Measurements from ENCODE around the gene BAD.

Gene BAD

DNA sequence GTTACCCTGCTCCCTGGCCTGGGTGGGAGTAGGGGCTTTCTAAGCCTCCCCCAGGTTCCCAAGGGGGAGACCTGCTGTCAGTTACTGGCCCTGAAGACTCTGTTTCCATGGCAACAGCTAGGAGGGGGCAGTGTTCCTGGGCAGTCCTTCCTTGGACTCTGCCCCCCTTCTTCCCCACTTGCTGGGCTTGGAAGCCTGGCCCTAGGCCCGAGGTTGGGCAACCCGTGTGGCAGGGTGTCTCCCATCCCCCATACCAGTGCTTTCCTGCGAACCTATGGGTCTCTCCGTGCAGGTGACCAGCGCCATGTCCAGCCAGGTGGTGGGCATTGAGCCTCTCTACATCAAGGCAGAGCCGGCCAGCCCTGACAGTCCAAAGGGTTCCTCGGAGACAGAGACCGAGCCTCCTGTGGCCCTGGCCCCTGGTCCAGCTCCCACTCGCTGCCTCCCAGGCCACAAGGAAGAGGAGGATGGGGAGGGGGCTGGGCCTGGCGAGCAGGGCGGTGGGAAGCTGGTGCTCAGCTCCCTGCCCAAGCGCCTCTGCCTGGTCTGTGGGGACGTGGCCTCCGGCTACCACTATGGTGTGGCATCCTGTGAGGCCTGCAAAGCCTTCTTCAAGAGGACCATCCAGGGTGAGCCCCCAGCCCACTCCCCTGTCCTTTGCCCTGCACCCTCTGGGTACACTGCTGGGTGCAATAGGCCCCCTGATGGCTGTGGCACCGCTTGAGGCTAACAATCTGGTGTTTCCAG is 22.6 kb upstream of the BAD start:
- H3K4me3 ChIP-seq (ENCODE audit: low read length) = peak overlapping the region; percentile 88
- no peak for TF ChIP-seq ZNF274 (IDR thresholded peaks at IDR 0.05; ENCODE audit: low read depth, low read length)

DNA sequence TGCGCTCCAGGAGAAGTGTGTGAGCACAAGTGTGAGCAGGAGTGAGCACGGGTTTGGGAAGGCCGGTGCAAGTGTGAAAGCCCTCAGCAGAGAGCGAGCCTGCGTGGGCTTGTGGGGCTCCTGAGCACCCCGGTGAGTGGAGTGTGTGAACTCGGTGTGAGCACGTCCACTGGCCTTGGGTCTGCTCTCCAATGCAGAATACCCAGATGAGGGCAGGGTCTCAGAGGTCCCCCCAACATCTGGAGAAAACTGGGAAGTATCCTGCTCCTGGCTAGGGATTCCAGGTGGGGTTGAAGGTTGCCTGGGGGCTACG is 22.1 kb upstream of the BAD start:
- H3K4me3 ChIP-seq (ENCODE audit: low read length) = peak overlapping the region; percentile 88
- no peak for TF ChIP-seq ZNF274 (IDR thresholded peaks at IDR 0.05; ENCODE audit: low read depth, low read length)

DNA sequence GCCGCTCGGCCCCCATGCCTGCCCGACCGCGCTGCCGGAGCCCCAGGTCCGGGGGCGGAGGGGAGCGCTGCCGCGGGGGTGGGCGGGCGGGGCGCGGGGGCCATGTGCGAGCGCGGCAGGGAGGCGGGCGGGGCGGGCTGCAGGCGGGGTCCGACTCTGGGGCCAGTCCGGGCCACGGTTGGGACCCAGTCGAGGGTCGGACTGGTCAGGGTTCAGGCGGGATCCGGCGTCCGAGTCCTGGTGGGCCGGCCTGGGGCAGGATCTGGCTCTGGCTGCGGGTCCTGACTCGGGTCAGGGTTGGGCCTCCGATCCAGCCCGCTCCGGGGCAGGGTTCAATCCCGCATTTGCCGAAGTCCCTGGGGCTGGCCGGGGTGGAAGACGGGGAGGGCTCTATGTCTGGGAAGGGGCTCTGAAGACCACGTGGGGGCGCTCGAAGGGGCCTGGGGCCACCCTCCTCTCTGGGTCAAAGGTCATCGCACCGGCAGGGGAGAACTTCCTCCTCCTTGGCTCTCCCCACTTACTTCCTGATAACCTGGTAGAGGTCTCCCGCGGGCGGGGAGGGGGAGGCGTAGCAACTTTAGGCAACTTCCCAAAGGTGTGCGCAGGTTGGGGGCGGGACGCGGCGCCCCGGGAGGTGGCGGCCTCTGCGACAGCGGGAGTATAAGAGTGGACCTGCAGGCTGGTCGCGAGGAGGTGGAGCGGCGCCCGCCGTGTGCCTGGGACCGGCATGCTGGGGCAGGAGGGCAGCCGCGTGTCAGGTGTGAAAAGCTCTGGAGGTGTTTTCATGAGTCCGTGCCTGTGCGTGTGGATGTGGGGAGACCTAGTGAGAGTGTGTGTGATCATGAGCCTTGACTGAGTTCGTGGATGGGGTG is 21.5 kb upstream of the BAD start:
- H3K4me3 ChIP-seq (ENCODE audit: low read length) = peak overlapping the region; percentile 88
- no peak for TF ChIP-seq ZNF274 (IDR thresholded peaks at IDR 0.05; ENCODE audit: low read depth, low read length)

DNA sequence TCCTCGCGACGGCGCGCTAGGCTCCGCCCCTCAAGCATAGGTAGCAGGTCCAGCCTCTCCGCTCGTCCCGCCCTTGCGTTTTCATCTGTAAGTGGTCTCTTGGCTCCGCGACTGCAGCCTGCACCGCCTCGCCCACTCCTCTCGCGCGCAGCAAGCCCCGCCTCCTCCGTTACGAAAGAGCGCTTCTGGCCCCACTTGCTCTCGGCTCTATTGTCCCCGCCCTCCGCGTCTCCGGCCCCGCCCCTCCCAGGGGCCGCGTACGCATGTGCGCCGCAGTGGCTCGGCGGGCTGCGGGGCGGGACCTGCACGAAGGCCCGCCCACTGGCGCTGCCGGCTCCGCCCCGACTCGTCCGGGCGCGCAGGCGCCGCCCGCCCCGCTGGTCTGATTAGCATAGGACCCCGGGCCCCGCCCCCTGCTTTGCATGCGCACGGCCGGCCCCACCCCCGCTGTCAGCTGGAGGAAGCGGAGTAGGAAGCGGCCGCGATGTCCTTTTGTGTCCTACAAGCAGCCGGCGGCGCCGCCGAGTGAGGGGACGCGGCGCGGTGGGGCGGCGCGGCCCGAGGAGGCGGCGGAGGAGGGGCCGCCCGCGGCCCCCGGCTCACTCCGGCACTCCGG is 20.7 kb upstream of the BAD start, which contains the start of gene ESRRA:
Gene ESRRA (plus strand): TSS at position 450 of the 616 bp plus-strand sequence. CDS start 1,656 bp downstream, outside the sequence.
- TF ChIP-seq ZNF274 (IDR thresholded peaks at IDR 0.05; ENCODE audit: low read depth, low read length) = no peak
- peak within 1 kb of the TSS; percentile 88 for H3K4me3 ChIP-seq (ENCODE audit: low read length)

DNA sequence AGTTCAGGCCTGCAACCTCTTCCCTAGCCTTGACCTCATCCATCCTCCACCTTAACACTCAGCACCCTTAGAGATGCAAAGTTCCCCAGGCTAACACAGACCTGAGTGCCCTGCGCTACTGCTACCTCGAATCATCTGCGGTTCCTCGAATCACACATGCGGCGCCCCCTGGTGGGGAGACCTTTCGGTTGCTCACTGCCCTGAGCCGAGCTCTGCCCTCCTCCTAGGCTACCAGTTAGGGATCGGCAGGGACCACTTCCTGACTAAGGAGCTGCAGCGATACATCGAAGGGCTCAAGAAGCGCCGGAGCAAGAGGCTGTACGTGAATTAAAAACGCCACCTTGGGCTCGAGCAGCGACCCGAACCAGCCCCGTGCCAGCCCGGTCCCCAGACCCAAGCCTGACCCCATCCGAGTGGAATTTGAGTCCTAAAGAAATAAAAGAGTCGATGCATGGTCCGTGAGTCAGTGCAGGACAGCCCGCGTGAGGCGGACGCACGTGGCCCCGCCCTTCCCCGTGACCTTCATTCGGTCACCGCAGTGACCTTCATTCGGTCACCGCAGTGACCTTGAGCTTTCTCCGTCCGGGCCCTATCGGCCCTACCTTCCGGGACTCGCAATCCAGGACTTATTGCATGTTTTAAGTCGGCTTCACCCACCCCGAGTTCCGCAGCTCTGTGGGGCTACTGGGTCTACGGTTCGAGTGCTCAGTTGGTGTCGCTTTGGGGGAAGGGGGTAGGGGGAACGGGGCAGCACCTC is 20.0 kb upstream of the BAD start:
- peak overlapping the region; percentile 79 for H3K4me3 ChIP-seq (ENCODE audit: low read length)
- TF ChIP-seq ZNF274 (IDR thresholded peaks at IDR 0.05; ENCODE audit: low read depth, low read length) = no peak

DNA sequence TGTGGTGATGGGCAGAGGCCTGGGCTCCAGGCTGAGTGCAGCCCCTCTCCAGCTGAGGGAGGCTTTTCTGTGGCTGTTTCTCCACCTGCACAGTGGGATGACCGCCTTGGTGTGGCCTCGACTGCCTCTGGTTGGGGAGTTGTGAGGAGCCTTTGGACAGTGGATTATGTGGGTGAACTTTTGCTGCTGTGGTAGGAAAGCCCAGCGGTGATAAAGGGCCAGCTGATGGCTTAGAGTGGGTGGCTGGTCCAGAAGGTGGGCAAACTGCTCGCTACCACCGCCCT is 19.5 kb upstream of the BAD start:
- no peak for TF ChIP-seq ZNF274 (IDR thresholded peaks at IDR 0.05; ENCODE audit: low read depth, low read length)
- peak overlapping the region; percentile 79; the same call in 1 of the 2 replicates for H3K4me3 ChIP-seq (ENCODE audit: low read length)

DNA sequence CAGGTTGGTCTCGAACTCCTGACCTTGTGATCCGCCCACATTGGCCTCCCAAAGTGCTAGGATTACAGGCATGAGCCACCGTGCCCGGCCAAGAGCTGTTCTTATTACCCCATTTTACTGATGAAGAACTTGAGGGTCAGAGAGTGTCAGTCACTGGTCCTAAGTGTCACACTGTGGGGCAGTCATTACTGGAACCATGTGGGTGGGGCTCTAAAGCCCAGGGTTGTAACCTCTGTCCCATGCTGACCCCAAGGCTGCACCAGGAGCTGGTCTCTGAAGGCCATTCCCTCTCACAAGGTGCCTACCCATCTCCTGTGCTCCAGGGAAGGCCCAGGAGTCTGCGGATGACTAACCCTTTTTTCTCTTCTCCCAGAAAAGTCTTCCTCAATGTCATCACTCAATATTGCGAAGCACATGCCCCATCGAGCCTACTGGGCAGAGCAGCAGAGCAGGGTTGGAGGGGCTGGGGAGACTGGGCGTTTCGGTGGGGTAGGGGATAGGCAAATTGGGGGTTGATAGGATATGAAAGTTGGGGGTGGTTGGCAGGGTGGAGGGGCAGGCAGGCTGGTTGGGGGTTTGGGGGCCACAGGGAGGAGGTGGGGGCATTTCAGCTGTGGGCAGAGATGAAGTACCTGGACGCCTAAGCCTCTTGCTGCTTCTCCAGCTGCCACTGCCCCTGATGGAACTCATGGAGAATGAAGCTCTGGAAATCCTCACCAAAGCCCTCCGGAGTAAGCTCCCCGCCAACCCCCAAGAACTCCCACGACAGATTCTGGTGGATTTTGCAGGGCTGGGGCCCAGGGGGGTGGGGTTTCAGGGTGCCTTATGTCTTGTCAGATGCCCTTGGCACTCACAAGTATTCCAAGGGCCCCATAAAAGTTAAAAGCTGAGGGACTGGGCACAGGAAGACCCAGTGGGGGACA is 18.9 kb upstream of the BAD start:
- peak overlapping the region; percentile 79; the same call in 1 of the 2 replicates for H3K4me3 ChIP-seq (ENCODE audit: low read length)
- TF ChIP-seq ZNF274 (IDR thresholded peaks at IDR 0.05; ENCODE audit: low read depth, low read length) = no peak

DNA sequence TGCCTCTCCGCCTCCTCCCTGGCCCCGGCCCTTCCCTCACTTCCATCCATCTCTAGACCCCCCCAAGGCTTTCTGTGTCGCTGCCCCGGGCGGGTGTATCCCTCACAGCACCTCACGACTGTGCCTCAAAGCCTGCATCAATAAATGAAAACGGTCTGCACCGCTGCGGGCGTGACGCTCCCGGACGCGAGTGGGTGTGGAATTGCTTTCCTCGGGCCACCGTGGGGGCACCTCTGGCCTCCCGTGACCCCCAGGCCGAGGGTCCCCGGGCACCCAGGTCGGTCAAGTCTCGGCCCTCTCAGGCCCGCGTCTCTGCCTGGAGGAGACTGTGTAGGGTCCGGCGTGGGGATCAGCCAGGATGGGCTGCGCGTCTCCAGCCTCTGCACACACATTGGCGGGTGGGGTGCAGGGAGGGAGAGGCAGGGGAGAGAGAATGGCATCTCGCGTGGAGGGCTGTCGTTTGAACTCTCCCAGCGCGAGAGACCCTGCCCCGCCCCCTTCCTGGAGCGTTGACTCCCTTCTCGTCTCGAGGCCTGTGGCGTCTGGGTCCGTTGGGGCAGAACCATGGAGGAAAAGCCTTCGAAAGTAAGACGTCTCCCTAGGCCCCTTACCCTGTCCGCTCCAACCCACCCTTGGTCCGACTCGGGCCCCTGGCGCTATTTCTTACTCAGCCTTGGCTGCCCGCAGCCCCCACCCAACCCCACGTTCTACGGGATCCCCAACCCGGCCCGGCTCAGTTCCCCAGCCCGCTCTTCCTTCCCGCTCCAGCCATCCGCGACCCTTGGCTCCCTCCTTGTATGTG is 15.6 kb upstream of the BAD start, which contains the start of gene CATSPERZ:
Gene CATSPERZ (plus strand): TSS at position 512 of the 802 bp plus-strand sequence. CDS start 53 bp downstream, at position 565.
- H3K4me3 ChIP-seq (ENCODE audit: low read length) = no peak within 1 kb of the TSS; the same call in 1 of the 2 replicates

DNA sequence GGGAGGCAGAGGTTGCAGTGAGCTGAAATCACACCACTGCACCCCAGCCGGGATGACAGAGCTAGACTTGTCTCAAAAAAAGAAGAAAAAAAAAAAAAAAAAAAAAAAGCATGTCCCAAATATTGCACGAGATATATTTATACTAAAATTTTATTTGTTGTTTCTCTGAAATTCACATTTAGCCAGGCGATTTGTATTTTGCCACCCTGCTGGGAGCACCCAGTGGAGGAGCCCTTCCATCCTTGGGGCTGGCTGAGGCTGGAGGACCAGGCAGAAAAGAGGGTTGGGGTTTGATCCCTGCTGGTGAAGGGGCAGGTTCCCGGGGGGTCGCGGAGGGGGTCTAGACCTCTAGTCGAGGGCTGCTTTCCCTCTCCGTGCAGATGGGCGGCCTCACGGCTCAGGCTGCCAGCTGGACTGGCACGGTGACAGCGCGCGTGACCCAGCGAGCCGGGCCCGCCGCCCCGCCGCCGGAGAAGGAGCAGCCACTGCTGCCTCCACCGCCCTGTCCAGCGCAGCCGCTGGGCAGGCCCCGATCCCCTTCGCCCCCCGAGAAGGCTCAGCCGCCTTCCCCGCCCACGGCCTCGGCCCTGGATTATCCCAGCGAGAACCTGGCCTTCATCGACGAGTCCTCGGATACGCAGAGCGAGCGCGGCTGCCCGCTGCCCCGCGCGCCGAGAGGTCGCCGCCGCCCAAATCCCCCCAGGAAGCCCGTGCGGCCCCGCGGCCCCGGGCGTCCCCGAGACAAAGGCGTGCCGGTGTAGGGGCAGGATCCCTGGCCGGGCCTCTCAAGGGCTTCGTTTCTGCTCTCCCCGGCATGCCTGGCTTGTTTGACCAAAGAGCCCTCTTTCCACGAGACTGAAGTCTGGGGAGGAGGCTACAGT is 14.7 kb upstream of the BAD start:
- no peak overlapping the region for H3K4me3 ChIP-seq (ENCODE audit: low read length)
- no peak for TF ChIP-seq ZNF274 (IDR thresholded peaks at IDR 0.05; ENCODE audit: low read depth, low read length)

More for the DNA sequence above, 15.6 kb upstream of the BAD start, which contains the start of gene CATSPERZ:
- no peak for TF ChIP-seq ZNF274 (IDR thresholded peaks at IDR 0.05; ENCODE audit: low read depth, low read length)

DNA sequence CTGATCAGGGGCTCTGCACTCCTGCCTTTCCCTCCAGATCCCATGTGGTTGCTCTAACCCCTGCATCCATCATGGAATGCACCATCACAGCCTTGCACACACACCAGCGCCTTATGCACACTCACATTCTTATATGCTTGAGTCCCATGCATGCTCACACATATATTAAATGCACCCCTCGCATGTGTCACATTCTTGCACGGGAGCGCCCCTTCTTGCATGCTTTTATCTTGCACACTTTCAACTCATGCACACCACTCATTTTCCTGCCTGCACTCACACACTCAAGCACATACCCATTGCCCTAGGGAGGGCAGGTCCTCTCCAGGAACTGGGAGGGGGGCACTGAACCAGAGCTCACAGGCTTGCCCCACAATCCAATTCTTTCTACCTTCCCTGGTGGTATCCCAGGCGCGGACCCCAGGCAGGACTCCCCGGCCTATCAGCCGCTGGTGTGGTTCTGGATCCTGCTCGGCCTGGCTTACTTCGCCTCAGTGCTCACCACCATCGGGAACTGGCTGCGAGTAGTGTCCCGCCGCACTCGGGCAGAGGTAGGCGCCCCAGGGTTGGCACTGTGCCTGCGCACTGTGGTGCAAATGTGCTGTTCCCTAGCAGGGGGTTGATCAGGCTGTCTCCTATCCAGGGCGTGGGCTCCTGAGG is 13.4 kb upstream of the BAD start:
- TF ChIP-seq ZNF274 (IDR thresholded peaks at IDR 0.05; ENCODE audit: low read depth, low read length) = no peak

More for the DNA sequence above, 13.4 kb upstream of the BAD start:
- H3K4me3 ChIP-seq (ENCODE audit: low read length) = no peak overlapping the region
